Heart right ventricle (tissue), 16 donors: ENCODE results near the gene GART. TPM values are rescaled to one million over a fixed set of nuclear protein-coding genes. Genes with fewer than 3 reads are reported as not detected.
"Not testable (repeated sequence)": the region's sequence is repeated elsewhere in the genome, so short reads cannot be mapped to it uniquely, and the experiment has no call there.

Experiments used
- ATAC-seq, 8 donors: fragments of 200-7000 bp; cut with Tn5 transposase; one replicate each; pipeline ENCODE4 v1.9.1; 2020; ENCODE audit warnings: mild to moderate bottlenecking in 8 of 8, moderate library complexity in 8 of 8, moderate number of reproducible peaks in 1 of 8
- DNase-seq, 2 donors: peaks; one replicate each; pipeline ENCODE4 v3.0.0-alpha.2; 2020
- H3K27ac ChIP-seq, 10 donors: fragments of 200-600 bp; sonication (generic) in 2 of 10; one replicate each; pipeline versions ENCODE4 v1.5.0 to v1.8.0; 2020 to 2022; ENCODE audit warnings: mild to moderate bottlenecking in 3 of 10
- H3K27me3 ChIP-seq, 7 donors: fragments of 200-600 bp; one replicate each; pipeline ENCODE4 v1.8.0; 2021 to 2022; ENCODE audit warnings: mild to moderate bottlenecking in 2 of 7
- H3K36me3 ChIP-seq, 9 donors: fragments of 200-600 bp; sonication (generic) in 1 of 9; one replicate each; pipeline versions ENCODE4 v1.5.0 to v1.8.0; 2020 to 2022; ENCODE audit warnings: mild to moderate bottlenecking in 2 of 9
- H3K4me1 ChIP-seq, 9 donors: fragments of 200-600 bp; sonication (generic) in 1 of 9; one replicate each; pipeline versions ENCODE4 v1.5.0 to v1.8.0; 2020 to 2022; ENCODE audit warnings: mild to moderate bottlenecking in 4 of 9
- H3K4me3 ChIP-seq, 10 donors: fragments of 200-600 bp; sonication (generic) in 2 of 10; one replicate each; pipeline versions ENCODE4 v1.5.0 to v1.8.0; 2020 to 2022; ENCODE audit warnings: mild to moderate bottlenecking in 7 of 10, moderate library complexity in 2 of 10
- H3K9me3 ChIP-seq, 11 donors: fragments of 200-600 bp in 10 of 11; sonication (generic) in 2 of 11; one replicate each; pipeline versions ENCODE4 v1.5.0 to v1.8.0; 2013 to 2022; ENCODE audit warnings: mild to moderate bottlenecking in 2 of 11, control low read depth in 1 of 11, moderate library complexity in 1 of 11
- WGBS, 2 donors: extraction: QIAGEN DNeasy Blood & Tissue Kit; methylation state at CpG; one replicate each; pipeline ENCODE4 v1.1.7; 2013; ENCODE audit warnings: inconsistent platforms in 1 of 2; 5-methylcytosine and 5-hydroxymethylcytosine counted together
- intact Hi-C, 10 donors: fragments of 100-400 bp; cut with DNase I; formaldehyde crosslinking; loops; one replicate each; pipeline versions ENCODE4 v1.11.1 to v1.14.2; 2022
- polyA plus RNA-seq, 2 donors: library from polyadenylated mRNA; stranded (reverse); fragments of 200-250 nt; gene quantifications; one replicate each; pipeline ENCODE4 v1.2.3, GENCODE V29; 2013
- total RNA-seq, 10 donors: library from RNA; stranded (reverse); fragmentation: NEBNext Ultra II Directional in 3 of 10; extraction: Animal tissue kit (Norgen Biotek cat#: 25700) in 3 of 10; gene quantifications; one replicate each; pipeline versions ENCODE4 v1.2.1 to v1.2.4, GENCODE V29; 2021 to 2023
- TF ChIP-seq, protein P1 (sequence below), 9 donors: fragments of 200-600 bp; sonication (generic) in 2 of 9; IDR thresholded peaks; one replicate each; pipeline versions ENCODE4 v1.5.0 to v1.8.0; 2021 to 2022; ENCODE audit warnings: antibody characterized with exemption in 9 of 9, mild to moderate bottlenecking in 5 of 9, moderate library complexity in 1 of 9
- donor health status: Arrhythmogenic right ventricular cardiomyopathy.
- donor health status: ischemic (EF 13 %, LVEDD 7.1; RV severe dilation, severe dysfunction).
- donor health status: healthy with polysubstance abuse.
- donor health status: DM: no; HTN: yes; CAD: no.
- donor health status: DM: no; HTN: no; CAD: no.
- donor health status: ischemic (EF 25% LVEDD 6.9; RV normal size, moderate dysfunction).
- donor health status: ischemic (EF 25% LVEDD 5.7; RV mildly dilated, moderate dysfunction).
- donor health status: healthy.
- donor health status: DM: yes; HTN: yes; CAD: no.
- donor health status: Ischemic cardiomyopathy.
- donor health status: ischemic (EF 35%, LVEDD 5.7; RV mildly dilated, moderate dysfunction).
- donor health status: nonischemic (EF 11% LVEDD 7.7; RV severe dilation, severe dysfunction).
- donor health status: DM: yes; HTN: yes; CAD: no.
- donor health status: PGD.
- donor health status: ischemic (EF 29% LVEDD 5.4; RV normal size, mild dysfunction).
- donor health status: nonischemic (EF 23%, LVEDD 6.1; RV moderate dilation, normal function).

The GART gene
- total and polyA plus RNA-seq, 12 donors = 11.3 to 52.6 (median 41.5) TPM

DNA sequence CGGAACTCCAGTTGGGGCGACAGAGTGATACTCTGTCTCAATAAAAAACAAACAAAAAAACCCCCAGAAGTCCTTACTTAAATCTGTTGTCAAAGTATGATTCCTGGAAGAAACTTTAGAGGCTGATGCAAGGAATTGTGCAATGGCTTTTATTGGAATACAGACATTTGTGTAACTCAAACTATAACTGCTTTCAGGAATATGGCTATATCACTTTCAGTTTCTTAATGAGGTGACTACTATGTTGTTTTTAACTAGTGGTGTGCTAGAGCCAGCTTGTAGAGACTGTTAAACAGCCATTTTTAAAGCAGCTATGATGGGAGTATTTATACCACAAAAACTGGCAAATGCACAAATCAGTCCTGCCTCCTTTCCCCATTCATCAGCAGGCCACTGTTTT lies 27.7 kb downstream of the GART start:
- Histone ChIP-seq H3K27me3 (no peaks in the 10 kb centered on the region), H3K27ac (peak overlapping the region in 1 of 10 donors; percentile 78), H3K9me3 (no peaks in the 10 kb centered on the region), H3K36me3 (peaks cover 0 to 100% (median 48%) of the 10 kb centered on the region in 9 donors), H3K4me3 (no peak overlapping the region), H3K4me1 (peaks cover 0 to 13% (median 0%) of the 10 kb centered on the region in 9 donors)
- whole genome bisulfite sequencing, 2 donors = 96 to 98% methylated on average over 2 of the region's 2 CpGs
- no peak for ATAC-seq
- DNase-seq = no peak
- TF ChIP-seq, protein P1, sequence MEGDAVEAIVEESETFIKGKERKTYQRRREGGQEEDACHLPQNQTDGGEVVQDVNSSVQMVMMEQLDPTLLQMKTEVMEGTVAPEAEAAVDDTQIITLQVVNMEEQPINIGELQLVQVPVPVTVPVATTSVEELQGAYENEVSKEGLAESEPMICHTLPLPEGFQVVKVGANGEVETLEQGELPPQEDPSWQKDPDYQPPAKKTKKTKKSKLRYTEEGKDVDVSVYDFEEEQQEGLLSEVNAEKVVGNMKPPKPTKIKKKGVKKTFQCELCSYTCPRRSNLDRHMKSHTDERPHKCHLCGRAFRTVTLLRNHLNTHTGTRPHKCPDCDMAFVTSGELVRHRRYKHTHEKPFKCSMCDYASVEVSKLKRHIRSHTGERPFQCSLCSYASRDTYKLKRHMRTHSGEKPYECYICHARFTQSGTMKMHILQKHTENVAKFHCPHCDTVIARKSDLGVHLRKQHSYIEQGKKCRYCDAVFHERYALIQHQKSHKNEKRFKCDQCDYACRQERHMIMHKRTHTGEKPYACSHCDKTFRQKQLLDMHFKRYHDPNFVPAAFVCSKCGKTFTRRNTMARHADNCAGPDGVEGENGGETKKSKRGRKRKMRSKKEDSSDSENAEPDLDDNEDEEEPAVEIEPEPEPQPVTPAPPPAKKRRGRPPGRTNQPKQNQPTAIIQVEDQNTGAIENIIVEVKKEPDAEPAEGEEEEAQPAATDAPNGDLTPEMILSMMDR (IDR thresholded peaks at IDR 0.05) = no peak
- intact Hi-C loops = no loop called here

DNA sequence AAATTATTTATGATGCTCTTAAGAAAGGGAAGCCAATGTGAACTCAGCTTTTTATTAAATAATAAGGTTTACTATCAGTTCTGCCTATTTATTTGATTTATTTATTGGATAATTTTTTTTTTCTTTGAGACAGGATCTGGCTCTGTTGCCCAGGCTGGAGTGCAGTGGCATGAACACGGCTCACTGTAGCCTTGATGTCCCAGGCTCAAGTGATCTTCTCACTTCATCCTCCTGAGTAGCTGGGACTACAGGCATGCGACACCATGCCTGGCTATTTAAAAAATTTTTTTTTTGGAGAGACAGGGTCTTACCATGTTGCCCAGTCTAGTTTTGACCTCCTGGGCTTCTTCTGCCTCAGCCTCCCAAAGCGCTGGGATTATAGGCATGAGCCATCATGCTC lies 29.4 kb downstream of the GART start:
- TF ChIP-seq, protein P1 (IDR thresholded peaks at IDR 0.05) = no peak

DNA sequence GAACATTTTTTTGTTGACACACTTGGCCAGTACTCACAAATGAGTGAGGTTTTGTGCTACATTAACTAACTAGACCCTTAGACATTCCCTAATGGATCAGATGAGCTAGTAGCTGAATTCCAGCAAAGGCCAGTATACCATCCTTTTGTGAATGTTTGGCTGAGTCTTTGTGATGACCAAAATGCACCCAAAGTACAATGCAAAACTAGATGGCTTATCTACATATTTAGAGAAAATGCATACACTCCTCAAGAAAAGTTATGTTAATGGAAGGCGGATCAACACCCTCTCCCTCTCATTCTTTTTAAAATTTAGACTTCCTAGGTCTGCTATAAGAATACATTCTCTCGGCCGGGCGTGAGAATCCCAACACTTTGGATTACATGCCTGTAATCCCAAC lies 30.3 kb downstream of the GART start:
- TF ChIP-seq, protein P1 (IDR thresholded peaks at IDR 0.05) = no peak
- intact Hi-C loops = no loop called here
- WGBS, 2 donors = 97 to 99% methylated on average over 4 of the region's 4 CpGs
- Histone ChIP-seq H3K27me3 (no peaks in the 10 kb centered on the region), H3K36me3 (peaks cover 0 to 100% (median 31%) of the 10 kb centered on the region in 9 donors), H3K27ac (no peak overlapping the region), H3K9me3 (no peaks in the 10 kb centered on the region), H3K4me3 (no peak overlapping the region), H3K4me1 (peaks cover 0 to 13% (median 0%) of the 10 kb centered on the region in 9 donors)
- no peak for ATAC-seq
- DNase-seq = no peak

More for the DNA sequence above, 29.4 kb downstream of the GART start:
- intact Hi-C loops = no loop called here
- DNase-seq (no peak), ATAC-seq (no peak)
- no peak overlapping the region for H3K27ac ChIP-seq
- H3K27me3 ChIP-seq = no peaks in the 10 kb centered on the region
- WGBS, 2 donors = 95 to 98% methylated on average over 3 of the region's 3 CpGs
- H3K4me3 ChIP-seq = no peak overlapping the region
- no peaks in the 10 kb centered on the region for H3K9me3 ChIP-seq
- H3K4me1 ChIP-seq = peaks cover 0 to 13% (median 0%) of the 10 kb centered on the region in 9 donors
- peaks cover 0 to 100% (median 40%) of the 10 kb centered on the region in 9 donors for H3K36me3 ChIP-seq

DNA sequence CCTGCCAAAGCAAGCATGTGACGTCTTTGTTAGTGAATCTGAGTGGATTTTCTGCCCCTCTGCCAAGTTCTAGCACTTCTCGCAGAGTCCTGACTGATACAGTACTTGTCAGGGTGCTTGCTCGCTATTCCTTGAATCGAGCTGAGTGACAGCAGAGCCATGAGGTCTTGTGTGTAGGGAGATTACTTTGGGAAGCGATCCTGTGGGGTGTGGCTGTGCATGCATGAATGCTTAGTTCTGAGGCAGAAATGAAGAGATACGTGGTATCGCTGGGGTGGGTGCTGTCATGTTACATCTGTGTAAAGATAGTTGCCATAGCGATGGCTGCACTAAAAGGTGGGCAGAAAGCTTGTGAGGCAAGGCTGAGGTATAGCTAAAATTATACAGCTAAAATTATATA lies 31.1 kb downstream of the GART start:
- intact Hi-C loops = no loop called here
- WGBS, 2 donors = 87% methylated on average over 8 of the region's 8 CpGs
- Histone ChIP-seq H3K4me1 (peaks cover 0 to 13% (median 0%) of the 10 kb centered on the region in 9 donors), H3K36me3 (peaks cover 0 to 99% (median 27%) of the 10 kb centered on the region in 9 donors), H3K9me3 (no peaks in the 10 kb centered on the region), H3K27ac (no peak overlapping the region), H3K27me3 (no peaks in the 10 kb centered on the region), H3K4me3 (no peak overlapping the region)
- no peak for ATAC-seq
- no peak for DNase-seq
- TF ChIP-seq, protein P1 (IDR thresholded peaks at IDR 0.05) = no peak

DNA sequence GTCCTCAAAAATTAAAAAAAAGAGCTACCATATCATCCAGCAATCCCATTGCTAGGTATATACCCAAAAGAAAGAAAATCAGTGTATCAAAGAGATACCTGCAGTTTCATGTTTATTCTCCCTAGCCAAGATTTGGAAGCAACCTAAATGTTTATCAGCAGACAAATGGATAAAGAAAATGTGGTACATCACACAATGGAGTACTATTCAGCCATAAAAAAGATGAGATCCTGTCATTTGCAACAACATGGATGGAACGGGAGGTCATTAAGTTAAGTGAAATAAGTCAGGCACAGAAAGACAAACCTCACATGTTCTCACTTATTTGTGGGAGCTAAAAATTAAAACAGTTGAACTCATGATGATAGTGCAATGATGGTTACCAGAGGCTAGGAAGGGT lies 34.9 kb downstream of the GART start:
- H3K27ac ChIP-seq, ATAC-seq, H3K9me3 ChIP-seq, H3K4me1 ChIP-seq, intact Hi-C loops, H3K4me3 ChIP-seq, DNase-seq, H3K27me3 ChIP-seq: not testable (repeated sequence)
- WGBS, 2 donors = 99 to 100% methylated on average over 1 of the region's 1 CpG
- H3K36me3 ChIP-seq = peaks cover 0 to 99% (median 14%) of the 10 kb centered on the region in 9 donors
